HEK293T (cell line): ENCODE measurements around the gene LRRC40.
A peak's percentile ranks its signal among the peaks of the same experiment; 100 is the strongest.

ENCODE experiments used
- CTCF ChIA-PET: fragments of 350-600 bp; formaldehyde crosslinking; extraction: SDS; loops from one replicate; lab custom pipeline; 2021; ENCODE audit warnings: antibody characterized with exemption, inconsistent platforms; lab: Yijun Ruan, JAX
- POLR2A ChIA-PET: fragments of 350-600 bp; formaldehyde crosslinking; extraction: SDS; loops from one replicate; lab custom pipeline; 2020; ENCODE audit warnings: antibody characterized with exemption, inconsistent platforms; lab: Yijun Ruan, JAX
- DNase-seq: peaks from one replicate; pipeline ENCODE4 v3.0.0; 2012; ENCODE audit warnings: mixed read lengths; ENCODE audit errors: extremely low spot score
- ARNT ChIP-seq: fragments of 450-650 bp; IDR thresholded peaks from 2 replicates; pipeline ENCODE4 v1.6.1; 2017; ENCODE audit warnings: mild to moderate bottlenecking
- BHLHE40 ChIP-seq: fragments of 450-650 bp; IDR thresholded peaks from 2 replicates; pipeline ENCODE4 v1.6.1; 2016; ENCODE audit warnings: mild to moderate bottlenecking, moderate library complexity, borderline replicate concordance
- CTBP1 ChIP-seq: fragments of 450-650 bp; IDR thresholded peaks from 2 replicates; pipeline ENCODE4 v1.6.1; 2016; ENCODE audit warnings: borderline replicate concordance
- ELF4 ChIP-seq: fragments of 450-650 bp; IDR thresholded peaks from 2 replicates; pipeline ENCODE4 v1.6.1; 2017; ENCODE audit warnings: antibody characterized with exemption
- FOXA1 ChIP-seq: fragments of 450-650 bp; IDR thresholded peaks from 2 replicates; pipeline ENCODE4 v1.6.1; 2016; ENCODE audit warnings: mild to moderate bottlenecking
- FOXK2 ChIP-seq: fragments of 450-650 bp; IDR thresholded peaks from 2 replicates; pipeline ENCODE4 v1.6.1; 2016; ENCODE audit warnings: mild to moderate bottlenecking
- FOXM1 ChIP-seq: fragments of 450-650 bp; IDR thresholded peaks from 2 replicates; pipeline ENCODE4 v1.6.1; 2017; ENCODE audit warnings: mild to moderate bottlenecking, borderline replicate concordance
- HDGF ChIP-seq: fragments of 450-650 bp; IDR thresholded peaks from 2 replicates; pipeline ENCODE4 v1.6.1; 2017; ENCODE audit warnings: antibody characterized with exemption, borderline replicate concordance
- L3MBTL2 ChIP-seq: fragments of 450-650 bp; conservative IDR thresholded peaks from 2 replicates; pipeline ENCODE4 v1.6.1; 2016; ENCODE audit warnings: mild to moderate bottlenecking
- LEF1 ChIP-seq: fragments of 450-650 bp; IDR thresholded peaks from 2 replicates; pipeline ENCODE4 v1.6.1; 2017; ENCODE audit warnings: mild to moderate bottlenecking, borderline replicate concordance
- NFRKB ChIP-seq: fragments of 450-650 bp; IDR thresholded peaks from 2 replicates; pipeline ENCODE4 v1.6.1; 2016; ENCODE audit warnings: mild to moderate bottlenecking, moderate library complexity
- SP1 ChIP-seq: fragments of 450-650 bp; IDR thresholded peaks from 2 replicates; pipeline ENCODE4 v1.6.1; 2017
- SUZ12 ChIP-seq: fragments of 450-650 bp; IDR thresholded peaks from 2 replicates; pipeline ENCODE4 v1.6.1; 2016; ENCODE audit warnings: mild to moderate bottlenecking
- TARDBP ChIP-seq: fragments of 450-650 bp; IDR thresholded peaks from 2 replicates; pipeline ENCODE4 v1.6.1; 2016
- ZNF384 ChIP-seq: fragments of 450-650 bp; IDR thresholded peaks from 2 replicates; pipeline ENCODE4 v1.6.1; 2016
- TF ChIP-seq, protein P1 (sequence below): fragments of 450-650 bp; IDR thresholded peaks from 2 replicates; pipeline ENCODE4 v1.6.1; 2016

Gene LRRC40

DNA sequence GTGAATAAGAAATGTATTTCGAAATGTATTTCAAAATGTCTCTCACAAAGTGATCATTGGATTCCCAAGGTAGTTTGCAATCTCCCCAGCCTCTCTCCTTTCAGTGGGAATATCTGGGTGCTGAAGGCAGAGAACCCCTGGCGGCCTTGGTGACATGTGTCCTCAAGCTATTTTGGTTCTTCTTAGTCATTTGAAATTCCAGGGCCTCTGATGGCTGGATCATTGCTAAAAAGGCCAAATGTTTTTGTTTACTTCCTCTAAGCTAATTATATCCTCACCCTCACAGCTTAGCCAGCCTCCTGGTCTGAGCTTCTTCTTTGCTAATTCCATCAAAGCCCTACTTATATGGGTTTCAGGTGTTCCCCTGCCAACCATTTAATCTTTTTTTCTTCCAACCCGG, 71.2 kb downstream of the LRRC40 start:
- DNase-seq: no peak
- CTCF ChIA-PET: interaction anchor here (1.2 kb wide), 1 partner anchor 9 kb away, joined by 3 read pairs; no protein-coding TSS in a partner anchor
- TF ChIP-seq ZNF384 (no peak), LEF1 (no peak), NFRKB (no peak), FOXK2 (no peak), SP1 (no peak), L3MBTL2 (no peak), HDGF (no peak)
- TF ChIP-seq, protein P1, sequence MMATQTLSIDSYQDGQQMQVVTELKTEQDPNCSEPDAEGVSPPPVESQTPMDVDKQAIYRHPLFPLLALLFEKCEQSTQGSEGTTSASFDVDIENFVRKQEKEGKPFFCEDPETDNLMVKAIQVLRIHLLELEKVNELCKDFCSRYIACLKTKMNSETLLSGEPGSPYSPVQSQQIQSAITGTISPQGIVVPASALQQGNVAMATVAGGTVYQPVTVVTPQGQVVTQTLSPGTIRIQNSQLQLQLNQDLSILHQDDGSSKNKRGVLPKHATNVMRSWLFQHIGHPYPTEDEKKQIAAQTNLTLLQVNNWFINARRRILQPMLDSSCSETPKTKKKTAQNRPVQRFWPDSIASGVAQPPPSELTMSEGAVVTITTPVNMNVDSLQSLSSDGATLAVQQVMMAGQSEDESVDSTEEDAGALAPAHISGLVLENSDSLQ: no peak
- POLR2A ChIA-PET: no interaction called here

DNA sequence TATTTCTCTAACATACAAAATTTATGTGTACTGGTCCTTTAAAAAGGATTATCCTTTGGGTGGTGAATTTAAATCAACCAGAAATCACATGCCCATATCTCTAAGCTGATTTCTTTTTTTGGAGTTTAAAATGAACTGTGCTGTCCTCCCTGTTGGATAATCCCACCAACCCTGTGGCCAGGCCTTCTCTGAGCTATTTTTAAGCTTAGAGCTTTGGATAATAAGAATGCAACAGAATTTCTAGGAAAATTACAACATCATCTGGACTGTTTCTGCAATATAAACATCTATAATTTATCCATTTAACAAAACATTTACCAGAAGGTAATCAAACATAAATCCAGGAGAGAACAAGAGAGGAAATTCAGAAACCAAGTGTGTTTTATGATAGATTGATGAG, 88.3 kb downstream of the LRRC40 start:
- ChIA-PET POLR2A (no interaction called here), CTCF (interaction anchor here (0.7 kb wide), 1 partner anchor 201 kb away, joined by 4 read pairs; no protein-coding TSS in a partner anchor)
- no peak for DNase-seq
- TF ChIP-seq BHLHE40 (no peak), ZNF384 (no peak), ARNT (no peak), FOXA1 (no peak), SUZ12 (no peak), ELF4 (no peak), L3MBTL2 (no peak), LEF1 (no peak), CTBP1 (no peak), FOXK2 (no peak), SP1 (no peak), NFRKB (no peak), HDGF (no peak)
- TF ChIP-seq, protein P1: no peak

DNA sequence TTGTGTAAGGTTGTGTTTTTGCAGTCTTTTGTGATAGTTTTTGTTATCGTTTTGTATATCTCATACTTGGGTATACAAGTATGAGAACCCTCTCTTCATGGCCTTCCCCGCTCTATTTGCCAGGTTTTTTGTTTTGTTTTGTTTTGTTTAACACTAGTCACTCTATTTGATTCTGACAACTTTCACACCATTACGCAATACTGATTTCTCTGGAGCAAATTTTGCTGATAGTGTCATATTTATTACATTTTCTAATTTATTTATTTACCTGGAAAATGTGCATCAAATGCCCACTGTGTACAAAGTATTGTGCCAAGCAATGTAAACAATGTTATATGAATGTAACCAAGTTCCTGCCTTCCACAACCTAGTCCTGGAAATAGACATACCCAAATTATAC, 90.1 kb downstream of the LRRC40 start:
- CTCF ChIA-PET: no interaction called here
- TF ChIP-seq L3MBTL2 (no peak), HDGF (no peak), ZNF384 (no peak), LEF1 (no peak), FOXK2 (no peak), ELF4 (no peak), CTBP1 (no peak), FOXM1 (no peak), NFRKB (no peak)
- TF ChIP-seq, protein P1: no peak
- POLR2A ChIA-PET: no interaction called here
- no peak for DNase-seq

DNA sequence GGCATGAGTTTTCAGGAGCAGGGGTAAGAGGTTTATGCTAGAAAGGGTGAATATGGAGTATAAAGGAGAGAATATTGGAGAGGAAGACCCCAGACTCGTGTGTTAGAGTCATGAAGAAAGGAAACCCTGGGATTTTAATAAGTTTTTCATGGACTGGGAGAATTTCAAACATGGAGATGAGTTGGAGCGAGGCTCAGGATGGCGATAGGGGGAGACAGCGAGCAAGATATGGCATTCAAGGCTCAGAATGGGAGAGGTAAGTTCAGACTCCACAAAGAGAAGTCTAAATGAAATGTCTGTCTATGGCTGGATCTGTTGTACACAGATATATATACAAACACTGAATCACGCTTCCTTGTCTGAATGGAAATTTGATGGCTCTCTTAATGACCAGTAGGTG, 92.5 kb downstream of the LRRC40 start:
- ChIA-PET CTCF (no interaction called here), POLR2A (no interaction called here)
- TF ChIP-seq ZNF384: no peak
- no peak for TF ChIP-seq BHLHE40
- no peak for TF ChIP-seq FOXA1
- DNase-seq: peak; percentile 29

DNA sequence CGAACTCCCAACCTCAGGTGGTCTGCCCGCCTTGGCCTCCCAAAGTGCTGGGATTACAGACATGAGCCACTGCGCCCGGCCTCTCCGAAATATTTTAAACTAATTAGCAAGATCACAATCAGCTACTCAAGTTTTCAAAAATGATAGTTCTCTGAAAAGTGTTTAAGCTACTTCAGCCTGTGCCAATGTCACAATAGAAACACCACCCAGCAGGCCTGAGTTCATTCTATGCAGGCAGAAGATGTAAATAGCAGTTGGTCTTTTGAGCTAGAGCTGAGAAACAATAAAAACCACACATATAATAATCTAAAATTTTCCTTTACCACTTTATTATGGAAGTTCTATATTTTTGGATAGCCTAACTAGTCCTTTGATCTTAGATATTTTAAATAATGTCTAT, 96.1 kb downstream of the LRRC40 start:
- TF ChIP-seq SP1: no peak
- no peak for TF ChIP-seq FOXA1
- TF ChIP-seq FOXK2: no peak
- no peak for TF ChIP-seq SUZ12
- TF ChIP-seq HDGF: no peak
- TF ChIP-seq BHLHE40: no peak
- no peak for TF ChIP-seq LEF1
- TF ChIP-seq NFRKB: no peak
- no peak for TF ChIP-seq FOXM1
- ChIA-PET POLR2A (no interaction called here), CTCF (no interaction called here)
- no peak for DNase-seq

DNA sequence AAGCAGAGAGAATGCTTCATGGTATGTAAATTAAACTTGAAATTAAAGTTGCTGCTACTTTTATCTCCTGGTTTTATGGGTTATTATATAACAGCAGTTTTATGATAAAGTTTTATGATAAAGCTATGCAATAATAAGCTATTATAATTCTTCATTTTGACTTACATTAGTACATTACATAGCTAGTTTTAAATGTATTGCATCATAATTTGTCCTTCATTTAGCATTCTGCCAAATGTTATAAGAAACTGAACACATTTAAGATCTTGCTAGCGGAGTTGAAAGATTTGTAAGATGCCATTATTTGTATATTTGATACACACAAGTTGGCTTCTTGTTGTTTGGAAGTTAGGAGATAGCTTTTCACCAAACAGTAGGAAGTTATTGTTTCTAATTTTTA, 101.6 kb downstream of the LRRC40 start:
- ChIA-PET CTCF (no interaction called here), POLR2A (no interaction called here)
- TF ChIP-seq SP1: no peak
- TF ChIP-seq ARNT: no peak
- no peak for TF ChIP-seq L3MBTL2
- TF ChIP-seq, protein P1: no peak
- no peak for TF ChIP-seq CTBP1
- no peak for DNase-seq

DNA sequence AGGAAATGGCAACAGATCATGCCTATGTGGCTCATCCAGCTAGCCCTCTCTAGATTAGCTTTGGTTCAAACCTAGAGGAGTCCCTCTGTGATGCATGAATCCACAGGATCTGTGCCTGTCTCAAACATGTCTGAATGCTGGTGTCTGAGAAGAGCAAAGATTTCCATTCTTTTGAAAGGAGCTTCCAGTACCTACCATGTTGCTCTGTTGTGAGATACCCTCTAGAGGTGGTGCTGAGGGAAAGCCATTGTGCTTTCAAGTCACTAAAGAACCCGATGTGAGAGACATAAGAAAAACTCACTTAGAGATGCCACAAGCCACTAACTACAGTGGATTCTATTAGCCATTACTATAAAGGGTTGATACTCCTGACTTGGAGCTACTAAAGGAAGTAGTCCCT, 103.6 kb downstream of the LRRC40 start:
- no peak for TF ChIP-seq LEF1
- TF ChIP-seq, protein P1: no peak
- TF ChIP-seq ELF4: no peak
- TF ChIP-seq L3MBTL2: no peak
- TF ChIP-seq FOXA1: no peak
- TF ChIP-seq HDGF: no peak
- no peak for TF ChIP-seq CTBP1
- TF ChIP-seq SP1: no peak
- no peak for TF ChIP-seq TARDBP
- ChIA-PET CTCF (no interaction called here), POLR2A (no interaction called here)
- no peak for DNase-seq
